GM12872 (cell line): ENCODE data around the gene IRAK2.

Source experiments
- TF ChIP-seq, protein P1 (sequence below): IDR thresholded peaks from 3 replicates; pipeline ENCODE4 v1.5.1; 2011; ENCODE audit warnings: low read depth, mild to moderate bottlenecking, low read length, moderate library complexity; ENCODE audit not compliant: insufficient read depth

IRAK2 gene

DNA sequence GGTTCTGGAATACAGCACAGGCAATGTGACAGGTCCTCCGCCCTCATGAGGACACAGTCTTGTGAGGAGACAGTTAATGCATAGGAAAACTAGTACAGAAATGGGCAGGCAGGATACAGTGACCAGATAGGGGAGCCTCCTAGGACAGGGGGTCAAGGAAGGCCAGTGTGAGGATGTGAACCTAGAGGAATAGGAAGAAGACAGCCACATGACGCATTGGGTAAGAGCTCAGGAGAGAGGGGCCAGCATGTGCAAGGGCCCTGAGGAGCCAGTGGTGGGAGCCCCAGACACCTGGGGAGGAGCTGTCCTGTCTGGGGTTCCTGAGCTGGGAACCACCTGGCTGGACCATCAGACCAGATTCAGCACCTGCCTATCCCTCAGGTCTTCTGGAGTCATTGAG, 15.6 kb downstream of the IRAK2 start:
- TF ChIP-seq, protein P1, sequence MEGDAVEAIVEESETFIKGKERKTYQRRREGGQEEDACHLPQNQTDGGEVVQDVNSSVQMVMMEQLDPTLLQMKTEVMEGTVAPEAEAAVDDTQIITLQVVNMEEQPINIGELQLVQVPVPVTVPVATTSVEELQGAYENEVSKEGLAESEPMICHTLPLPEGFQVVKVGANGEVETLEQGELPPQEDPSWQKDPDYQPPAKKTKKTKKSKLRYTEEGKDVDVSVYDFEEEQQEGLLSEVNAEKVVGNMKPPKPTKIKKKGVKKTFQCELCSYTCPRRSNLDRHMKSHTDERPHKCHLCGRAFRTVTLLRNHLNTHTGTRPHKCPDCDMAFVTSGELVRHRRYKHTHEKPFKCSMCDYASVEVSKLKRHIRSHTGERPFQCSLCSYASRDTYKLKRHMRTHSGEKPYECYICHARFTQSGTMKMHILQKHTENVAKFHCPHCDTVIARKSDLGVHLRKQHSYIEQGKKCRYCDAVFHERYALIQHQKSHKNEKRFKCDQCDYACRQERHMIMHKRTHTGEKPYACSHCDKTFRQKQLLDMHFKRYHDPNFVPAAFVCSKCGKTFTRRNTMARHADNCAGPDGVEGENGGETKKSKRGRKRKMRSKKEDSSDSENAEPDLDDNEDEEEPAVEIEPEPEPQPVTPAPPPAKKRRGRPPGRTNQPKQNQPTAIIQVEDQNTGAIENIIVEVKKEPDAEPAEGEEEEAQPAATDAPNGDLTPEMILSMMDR = no peak

DNA sequence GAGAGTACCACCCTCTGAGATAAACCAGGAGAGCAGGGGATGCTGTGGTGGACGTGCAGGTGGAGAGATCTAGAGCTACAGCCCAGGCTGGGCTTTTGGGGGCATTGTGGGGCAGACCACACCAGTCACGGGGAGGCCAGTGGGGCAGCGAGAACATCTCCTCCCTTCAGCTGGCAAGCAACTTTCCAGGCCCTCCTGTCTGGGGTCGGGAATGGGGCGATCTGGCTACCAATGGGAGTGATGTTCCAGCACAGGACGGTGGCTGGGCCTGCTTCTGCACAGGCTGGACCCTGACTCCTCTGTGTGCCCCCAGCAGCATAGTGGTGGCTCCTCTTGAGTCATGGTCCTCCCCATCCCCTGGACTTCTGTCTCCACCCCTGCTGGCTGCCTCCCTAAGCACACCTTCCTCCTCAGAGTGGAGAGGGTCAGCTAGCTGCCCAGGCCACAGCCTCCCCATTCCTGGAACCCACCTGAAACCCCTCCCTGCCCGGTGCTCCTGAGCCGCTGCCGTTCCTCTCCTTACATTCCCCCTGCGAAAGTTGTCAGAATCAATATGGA, 16.1 kb downstream of the IRAK2 start:
- TF ChIP-seq, protein P1 = no peak

DNA sequence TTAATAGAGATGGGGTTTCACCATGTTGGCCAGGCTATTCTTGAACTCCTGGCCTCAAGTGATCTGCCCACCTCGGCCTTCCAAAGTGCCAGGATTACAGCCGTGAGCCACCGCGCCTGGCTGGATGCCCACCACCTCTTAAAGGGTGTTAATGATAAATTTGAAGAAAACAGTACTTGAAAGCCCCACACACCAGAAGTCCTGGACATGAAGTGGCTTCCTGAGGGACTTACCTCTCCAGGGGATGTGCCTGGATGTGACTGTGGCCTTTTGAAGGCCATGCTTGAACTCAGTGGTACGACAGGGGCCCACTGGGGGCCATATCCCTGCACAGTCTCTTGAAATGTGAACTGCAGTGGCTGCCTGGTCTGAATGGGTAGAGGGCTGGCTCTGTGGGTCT, 18.2 kb downstream of the IRAK2 start:
- TF ChIP-seq, protein P1 = no peak

DNA sequence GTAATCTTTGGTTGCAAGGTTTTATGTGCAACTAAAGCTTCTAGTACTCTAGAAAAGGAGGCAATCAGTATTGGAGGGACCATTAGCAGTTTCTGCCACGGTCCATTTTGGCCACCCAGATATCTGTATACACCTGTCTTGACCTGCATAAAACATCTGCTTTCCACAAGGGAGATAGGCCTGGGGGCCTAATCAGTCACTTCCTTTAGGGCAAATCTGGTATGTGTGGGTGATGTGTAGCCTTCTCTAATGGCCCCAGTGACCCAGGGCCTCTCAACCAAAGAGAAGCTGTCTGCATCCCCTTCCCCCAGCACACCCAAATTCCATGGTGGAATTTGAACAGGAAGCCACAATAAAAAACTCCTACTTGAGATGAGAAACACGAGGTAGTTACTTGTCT, 19.5 kb downstream of the IRAK2 start:
- TF ChIP-seq, protein P1 = no peak

DNA sequence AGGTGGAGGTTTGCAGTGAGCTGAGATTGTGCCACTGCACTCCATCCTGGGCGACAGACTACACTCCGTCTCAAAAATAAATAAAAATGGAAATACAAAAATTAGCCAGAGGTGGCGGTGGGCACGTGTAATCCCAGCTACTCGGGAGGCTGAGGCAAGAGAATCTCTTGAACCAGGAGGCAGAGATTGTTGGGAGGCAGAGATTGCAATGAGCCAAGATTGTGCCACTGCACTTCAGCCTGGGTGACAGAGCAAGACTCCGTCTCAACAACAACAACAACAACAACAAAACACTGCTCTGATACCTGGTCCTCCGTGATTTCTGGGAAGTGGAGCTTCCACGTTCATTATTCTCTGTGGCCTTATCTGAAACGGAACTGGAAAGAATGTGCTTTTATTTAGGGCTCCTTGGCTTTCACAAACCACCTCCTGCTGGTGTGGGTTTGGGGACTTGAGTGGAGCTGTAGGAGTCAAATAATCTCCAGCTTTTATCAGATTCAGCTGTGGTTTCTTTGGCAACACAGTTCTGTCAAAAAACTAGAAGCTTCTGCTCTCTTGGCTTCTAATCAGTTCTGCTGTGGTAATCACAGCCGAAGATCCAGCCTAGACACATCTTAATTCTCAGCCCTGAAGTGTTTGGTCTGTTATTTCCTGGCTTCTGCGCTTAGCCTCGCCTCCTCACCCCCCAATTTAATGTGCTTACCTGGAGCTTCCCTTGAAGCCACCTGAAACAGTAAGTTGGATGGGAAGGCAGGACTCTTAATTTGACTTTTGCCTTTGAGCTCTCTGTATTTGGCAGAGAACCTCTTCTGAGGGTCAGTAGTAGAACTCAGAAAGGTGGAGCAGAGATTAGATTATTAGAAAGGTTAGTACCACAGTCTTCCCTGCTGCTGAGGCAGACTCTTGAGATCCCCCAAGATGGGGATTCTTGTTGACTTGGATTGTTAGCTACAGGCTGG, 21.4 kb downstream of the IRAK2 start:
- TF ChIP-seq, protein P1 = no peak

DNA sequence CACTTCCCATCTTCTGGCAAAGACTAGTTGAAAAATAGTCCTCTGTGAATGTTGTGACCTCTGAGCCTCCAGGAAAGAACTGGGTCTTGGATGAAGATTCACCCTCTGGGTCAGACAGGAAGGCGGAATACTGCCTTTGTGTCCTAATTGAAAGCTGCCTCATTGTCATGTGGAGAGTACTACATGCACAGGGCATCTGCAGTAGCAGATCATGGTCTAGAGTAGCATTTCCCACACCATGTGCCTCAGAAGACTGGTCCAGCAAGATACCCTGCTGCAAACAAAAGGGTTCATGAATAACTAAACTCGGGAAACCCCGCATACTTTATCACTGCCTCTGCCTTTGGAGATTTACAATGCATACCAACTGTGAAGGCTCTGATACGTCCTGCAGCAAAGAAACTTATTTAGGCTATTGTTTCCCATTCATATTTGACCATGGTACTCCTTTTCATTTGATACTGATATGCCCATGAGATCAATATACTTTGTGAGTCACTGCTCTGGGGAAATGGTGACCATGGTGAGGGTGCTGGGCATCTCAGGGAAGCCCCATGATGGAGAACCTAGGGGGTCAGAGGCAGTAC, 22.7 kb downstream of the IRAK2 start:
- TF ChIP-seq, protein P1 = no peak

DNA sequence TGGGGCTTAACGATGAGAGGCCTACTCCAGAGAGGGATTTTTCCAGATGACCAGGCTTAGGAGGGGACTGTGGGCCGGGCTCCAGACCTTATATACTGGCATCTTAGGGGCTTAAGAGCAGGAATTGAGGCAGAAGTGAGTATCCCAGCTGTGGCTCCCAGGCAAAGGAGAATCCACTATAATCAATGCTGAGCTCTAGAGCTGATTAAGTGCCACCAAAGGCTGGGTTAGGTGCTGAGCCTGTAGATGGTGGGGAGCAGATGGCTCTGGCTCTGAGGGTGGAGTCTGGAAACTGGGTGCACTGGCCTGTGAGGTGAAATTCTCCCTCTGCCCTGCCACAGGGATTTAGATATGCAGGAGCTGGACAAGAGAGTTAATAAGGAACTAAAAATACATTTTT, 23.2 kb downstream of the IRAK2 start:
- TF ChIP-seq, protein P1 = no peak
